ENCODE measurements around the gene CAPRIN1.
"Not testable (repeated sequence)": the region's sequence is repeated elsewhere in the genome, so short reads cannot be mapped to it uniquely, and the experiment has no call there.

The CAPRIN1 gene

GRCh38 chr11:34094900-34095299 lies 43.4 kb downstream of the CAPRIN1 start:
- not testable (repeated sequence) for DNase-seq

DNA sequence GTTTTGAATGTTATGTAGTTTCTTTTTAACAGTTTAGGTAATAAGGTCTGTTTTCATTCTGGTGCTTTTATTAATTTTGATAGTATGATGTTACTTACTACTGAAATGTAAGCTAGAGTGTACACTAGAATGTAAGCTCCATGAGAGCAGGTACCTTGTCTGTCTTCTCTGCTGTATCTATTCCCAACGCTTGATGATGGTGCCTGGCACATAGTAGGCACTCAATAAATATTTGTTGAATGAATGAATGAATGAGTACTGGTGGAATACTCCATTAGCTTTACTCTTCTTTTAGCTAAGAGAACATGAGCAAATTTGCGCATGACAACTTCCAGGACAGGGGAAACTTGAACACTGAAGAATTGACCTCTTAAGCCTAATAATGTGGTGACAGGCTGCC lies 47.3 kb downstream of the CAPRIN1 start:
- no peak for DNase-seq

DNA sequence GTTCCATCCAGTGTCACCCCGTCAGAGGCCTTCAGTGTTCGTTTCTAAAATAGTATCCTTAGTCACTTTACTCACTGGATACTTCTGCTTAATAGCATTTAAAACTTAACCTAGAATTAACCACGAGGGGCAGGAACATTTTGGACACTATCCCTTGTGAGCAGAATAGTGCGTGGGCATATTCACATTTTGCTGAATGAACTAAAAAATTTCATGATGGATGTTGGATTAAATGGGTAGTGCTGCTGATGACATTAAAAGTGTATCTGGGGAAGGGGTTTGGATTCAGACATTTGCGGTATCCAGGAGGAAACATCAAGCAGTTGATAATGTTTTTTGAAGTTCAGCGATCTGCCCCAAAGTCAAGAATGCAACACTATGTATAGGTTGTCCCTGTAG lies 53.1 kb downstream of the CAPRIN1 start:
- DNase-seq, result no peak

GRCh38 chr11:34105079-34105956 lies 53.8 kb downstream of the CAPRIN1 start, which contains the start of gene NAT10:
NAT10 (plus strand) TSS chr11:34105629; CDS start chr11:34108226, 2,597 bp downstream.
- DNase-seq, result peak; percentile 97

- DNase-seq, result no peak
These were observed 54.5 kb downstream of the CAPRIN1 start for GRCh38 chr11:34105957-34106504.

DNA sequence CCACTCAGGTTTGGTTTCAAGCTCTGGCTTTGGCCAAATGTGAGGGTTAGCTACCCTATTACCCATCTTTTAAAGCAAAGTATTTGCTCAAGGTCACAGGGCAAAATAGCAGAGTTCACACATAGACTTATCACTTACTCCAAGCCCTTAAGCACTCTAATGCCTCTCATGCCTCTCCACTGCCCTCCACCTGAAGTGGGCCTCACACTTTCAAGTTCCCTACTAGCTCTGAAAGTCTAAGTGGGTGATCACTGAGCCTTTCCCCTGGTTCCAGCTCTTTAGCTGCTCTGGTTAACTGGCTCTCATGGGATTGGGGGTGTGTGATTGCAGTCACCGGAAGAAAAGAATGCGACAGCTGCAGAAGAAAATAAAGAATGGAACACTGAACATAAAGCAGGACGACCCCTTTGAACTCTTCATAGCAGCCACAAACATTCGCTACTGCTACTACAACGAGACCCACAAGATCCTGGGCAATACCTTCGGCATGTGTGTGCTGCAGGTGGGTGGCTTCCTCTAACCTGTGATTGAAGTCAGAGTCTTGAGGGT lies 60.3 kb downstream of the CAPRIN1 start:
- no peak for DNase-seq

GRCh38 chr11:34114014-34114413 lies 62.5 kb downstream of the CAPRIN1 start:
- DNase-seq, result no peak

- DNase-seq, result no peak
These were observed 62.9 kb downstream of the CAPRIN1 start for GRCh38 chr11:34114471-34114870.

GRCh38 chr11:34120651-34121050 lies 69.1 kb downstream of the CAPRIN1 start:
- DNase-seq, result no peak

DNA sequence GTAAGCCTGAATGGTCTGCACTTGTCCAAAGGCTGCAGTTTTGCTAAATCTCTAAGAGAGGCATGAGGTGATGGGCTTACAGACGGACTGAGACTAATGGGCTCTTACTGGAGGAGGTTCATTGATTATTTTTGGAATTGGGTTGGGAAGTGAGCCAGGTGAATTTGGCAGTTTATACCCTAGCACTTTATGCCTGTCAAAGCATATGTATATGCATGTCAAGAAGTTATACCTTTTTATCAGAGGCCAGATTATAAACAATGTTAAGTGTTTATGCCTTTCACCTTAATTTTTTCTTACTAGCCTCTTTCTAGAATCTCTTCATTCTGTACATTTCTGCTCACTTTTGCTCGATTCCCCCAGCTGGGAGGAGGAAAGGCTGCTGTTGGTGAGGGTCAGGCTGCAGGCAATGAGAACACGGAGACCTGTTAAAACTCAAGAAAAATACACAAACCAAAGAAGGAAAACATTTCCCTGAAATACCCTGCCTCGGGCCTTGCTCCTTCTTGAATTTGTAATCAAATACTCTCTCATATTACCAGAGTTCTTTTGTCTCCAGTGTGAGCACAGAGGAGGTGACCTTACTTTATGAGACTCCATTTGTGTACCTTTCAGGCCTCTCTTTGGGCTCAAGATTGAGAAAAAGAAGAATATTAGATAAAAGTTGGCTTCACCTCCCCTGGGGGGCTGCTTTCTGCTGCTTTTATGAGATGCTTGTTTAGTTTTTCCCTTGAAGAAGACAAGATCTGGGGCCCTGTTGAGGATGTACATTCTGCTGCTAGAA lies 73.5 kb downstream of the CAPRIN1 start:
- DNase-seq, result no peak

DNA sequence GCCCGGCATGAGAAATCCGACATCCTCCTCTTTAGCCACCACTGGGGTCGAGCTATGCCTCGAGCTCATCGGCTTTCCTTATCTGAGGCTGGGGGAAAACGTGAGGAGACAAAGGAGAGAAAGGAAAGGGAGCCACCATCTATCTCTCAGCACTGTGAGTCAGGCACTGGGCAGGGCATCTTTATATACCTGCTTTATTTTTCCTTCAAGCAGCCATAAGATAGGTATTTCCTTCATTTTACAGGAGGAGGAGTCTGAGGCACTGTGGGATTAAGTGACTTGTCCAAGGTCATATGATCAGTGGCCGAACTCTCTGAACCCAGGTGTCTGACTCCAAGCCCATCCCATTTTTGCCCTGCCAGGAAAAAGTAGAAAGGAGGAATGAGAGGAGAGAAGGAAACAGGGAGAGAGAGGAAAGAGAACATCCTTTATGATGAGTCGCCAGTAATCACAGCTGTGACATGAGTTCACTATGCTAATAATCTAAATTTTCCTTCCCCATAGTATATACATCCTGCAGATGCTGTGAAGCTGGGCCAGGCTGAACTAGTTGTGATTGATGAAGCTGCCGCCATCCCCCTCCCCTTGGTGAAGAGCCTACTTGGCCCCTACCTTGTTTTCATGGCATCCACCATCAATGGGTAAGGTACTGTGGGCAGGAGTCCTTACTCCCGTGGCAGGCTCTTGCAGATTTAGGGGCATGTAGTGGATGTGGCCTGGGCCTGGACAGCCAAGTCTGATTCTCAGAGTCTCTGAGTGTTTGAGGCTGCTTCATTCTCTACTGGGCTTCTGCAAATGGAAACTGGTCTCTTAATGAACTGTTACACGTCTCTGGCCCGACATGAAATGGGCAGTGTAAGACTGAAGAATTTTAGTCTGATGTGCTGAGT lies 75.7 kb downstream of the CAPRIN1 start:
- DNase-seq, result no peak

DNA sequence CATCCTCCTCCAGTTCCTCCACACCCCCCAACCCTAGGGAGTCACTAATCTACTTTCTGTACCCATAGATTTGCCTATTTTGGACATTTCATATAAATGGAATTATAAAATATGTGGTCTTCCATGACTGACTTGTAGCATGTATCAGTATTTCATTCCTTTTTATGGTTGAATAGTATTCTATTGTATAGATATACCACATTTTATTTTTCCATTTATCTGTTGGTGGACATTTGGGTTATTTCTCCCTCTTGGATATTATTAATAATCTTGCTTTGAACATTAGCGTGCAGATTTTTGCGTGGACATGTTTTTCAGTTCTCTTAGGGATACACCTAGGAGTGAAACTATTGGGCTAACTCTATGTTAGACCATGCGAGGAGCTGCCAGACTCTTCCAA lies 77.3 kb downstream of the CAPRIN1 start:
- no peak for DNase-seq

- DNase-seq, result no peak
These were observed 80.9 kb downstream of the CAPRIN1 start for GRCh38 chr11:34132261-34132965.

- DNase-seq, result no peak
These were observed 83.2 kb downstream of the CAPRIN1 start for GRCh38 chr11:34134765-34135164.

- no peak for DNase-seq
These were observed 83.9 kb downstream of the CAPRIN1 start for GRCh38 chr11:34135439-34135838.

- no peak for DNase-seq
These were observed 84.9 kb downstream of the CAPRIN1 start for GRCh38 chr11:34136420-34136819.

- DNase-seq, result no peak
These were observed 87.8 kb downstream of the CAPRIN1 start for GRCh38 chr11:34139346-34139745.

DNA sequence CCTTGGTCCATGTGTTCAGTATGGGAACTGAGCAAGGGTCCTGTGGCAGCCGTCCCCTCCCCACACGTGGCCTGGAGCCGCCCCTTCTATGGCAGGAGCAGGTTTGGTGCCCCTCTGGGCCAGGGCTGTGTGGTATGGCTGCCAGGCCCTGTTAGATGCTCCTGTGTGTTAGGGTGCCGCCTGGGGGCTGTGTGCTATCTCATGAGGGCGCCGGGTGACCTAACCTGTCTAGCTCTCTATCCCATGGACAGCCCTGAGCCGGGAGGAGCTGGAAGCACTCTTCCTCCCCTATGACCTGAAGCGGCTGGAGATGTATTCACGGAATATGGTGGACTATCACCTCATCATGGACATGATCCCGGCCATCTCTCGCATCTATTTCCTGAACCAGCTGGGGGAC lies 88.6 kb downstream of the CAPRIN1 start:
- DNase-seq, result no peak

DNA sequence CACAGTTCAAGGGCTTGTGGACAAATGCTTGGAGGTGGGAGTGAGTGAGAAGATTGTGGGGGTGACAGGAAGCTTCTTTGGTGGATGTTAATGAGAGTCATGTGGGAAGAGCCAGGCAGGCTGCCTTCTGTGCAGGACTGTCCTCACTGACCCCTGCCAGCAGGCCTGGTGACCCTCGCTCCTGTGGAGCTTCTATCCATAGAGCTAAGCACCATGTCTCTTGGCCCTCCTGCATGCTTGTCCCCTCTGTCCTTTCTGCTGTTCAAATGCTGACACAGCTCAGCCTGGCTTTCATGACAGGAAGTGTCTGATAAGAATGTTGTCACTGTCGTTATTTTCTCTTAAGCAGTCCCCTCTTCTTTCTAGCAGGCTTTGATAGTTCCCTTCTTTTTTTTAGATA lies 91.5 kb downstream of the CAPRIN1 start:
- DNase-seq, result no peak

- no peak for DNase-seq
These were observed 93.5 kb downstream of the CAPRIN1 start for GRCh38 chr11:34145073-34145472.

GRCh38 chr11:34145847-34146381 lies 94.4 kb downstream of the CAPRIN1 start:
- DNase-seq, result no peak

Measured in activated CD4-positive, alpha-beta T cell treated with anti-CD3 and anti-CD28 coated beads, Interleukin-2, amount 50 U/mL, for 1 hour (primary cell).